Fibroblast of peridontal ligament (primary cell): ENCODE measurements around the gene FAM9B.
"Not testable (repeated sequence)": the region's sequence is repeated elsewhere in the genome, so short reads cannot be mapped to it uniquely, and the experiment has no call there.

Experiments used
- DNase-seq: peaks from one replicate; pipeline ENCODE4 v3.0.0-alpha.2; 2010; ENCODE audit errors: extremely low read depth

FAM9B gene

DNA sequence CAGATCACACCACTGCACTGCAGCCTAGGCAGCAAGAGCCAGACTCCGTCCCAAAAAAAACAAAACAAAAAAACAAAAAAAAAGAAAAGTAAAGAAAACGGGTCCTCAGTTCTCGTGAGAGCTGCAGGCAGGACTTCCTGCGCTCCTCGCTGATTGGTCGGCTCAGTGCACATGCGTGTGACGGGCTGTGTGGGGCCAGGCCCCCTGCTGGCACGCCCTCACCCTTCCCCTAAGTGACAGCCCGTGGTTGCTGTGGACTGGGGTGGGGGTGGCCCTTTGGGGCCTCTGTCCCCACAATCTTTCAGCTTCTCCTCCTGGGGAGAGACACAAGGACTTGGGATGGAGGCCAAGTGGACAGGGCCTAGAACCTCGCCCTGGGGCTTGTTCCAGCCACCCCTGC lies at the start of gene FAM9B:
FAM9B (minus strand) TSS at position 139 of the 400 bp plus-strand sequence. CDS start 1,141 bp downstream, outside the sequence.
- DNase-seq = no peak

DNA sequence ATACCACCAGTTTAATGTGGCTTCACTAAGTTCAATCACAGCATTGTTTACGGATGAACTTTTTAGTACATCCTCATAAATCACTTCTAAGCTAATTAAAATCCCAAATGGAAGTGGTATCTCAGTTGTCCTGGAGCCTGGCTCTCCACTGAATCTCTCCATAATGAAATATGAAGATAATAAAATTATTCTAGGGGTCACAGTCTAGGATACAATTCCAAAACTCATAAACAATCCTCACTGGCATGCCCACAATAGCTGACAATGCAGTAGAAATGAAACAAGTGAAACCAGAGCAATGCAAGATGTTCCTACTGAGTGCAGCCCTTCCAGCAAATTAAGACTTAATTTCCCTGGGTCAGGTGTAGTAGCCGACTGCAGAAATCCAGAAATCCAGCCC lies 47.3 kb upstream of the FAM9B start:
- no peak for DNase-seq

DNA sequence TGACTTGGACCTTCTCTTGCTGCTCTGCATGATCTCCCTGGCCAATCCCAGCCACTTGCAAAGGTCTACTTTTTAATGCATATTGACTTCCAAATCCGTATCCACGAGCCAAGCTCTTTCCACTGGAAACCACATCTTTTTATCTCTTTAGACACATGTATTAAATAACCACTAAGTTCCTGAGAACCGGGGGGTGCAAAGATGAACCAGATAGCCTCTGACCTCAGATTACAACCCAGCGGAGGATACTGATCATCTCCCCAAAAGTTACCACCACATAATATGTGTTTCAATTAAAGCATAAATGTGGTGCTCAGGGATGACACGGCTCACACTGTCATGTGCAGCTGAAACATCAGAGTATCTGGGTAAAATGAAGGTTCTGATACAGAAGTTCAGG lies 40.4 kb upstream of the FAM9B start:
- DNase-seq = no peak

DNA sequence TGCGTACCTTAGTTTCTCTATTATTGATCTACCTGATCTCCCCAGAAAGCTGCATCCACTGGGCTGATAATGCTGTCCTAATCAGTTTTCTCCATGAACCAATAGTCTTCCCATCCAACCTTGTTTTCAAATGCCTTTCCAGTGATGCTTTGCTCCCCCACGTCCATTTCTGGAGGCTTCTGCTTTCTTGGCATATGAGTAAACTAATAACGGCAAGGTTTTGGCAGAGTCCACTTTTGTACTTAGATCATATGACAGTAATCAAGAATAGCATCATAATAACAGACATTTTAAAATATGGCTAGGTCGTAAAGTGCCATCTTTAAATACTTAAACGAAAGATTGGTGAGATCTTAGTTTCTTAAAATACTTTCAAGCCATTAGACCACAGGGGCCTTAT lies 38.4 kb upstream of the FAM9B start:
- DNase-seq = peak; percentile 48

DNA sequence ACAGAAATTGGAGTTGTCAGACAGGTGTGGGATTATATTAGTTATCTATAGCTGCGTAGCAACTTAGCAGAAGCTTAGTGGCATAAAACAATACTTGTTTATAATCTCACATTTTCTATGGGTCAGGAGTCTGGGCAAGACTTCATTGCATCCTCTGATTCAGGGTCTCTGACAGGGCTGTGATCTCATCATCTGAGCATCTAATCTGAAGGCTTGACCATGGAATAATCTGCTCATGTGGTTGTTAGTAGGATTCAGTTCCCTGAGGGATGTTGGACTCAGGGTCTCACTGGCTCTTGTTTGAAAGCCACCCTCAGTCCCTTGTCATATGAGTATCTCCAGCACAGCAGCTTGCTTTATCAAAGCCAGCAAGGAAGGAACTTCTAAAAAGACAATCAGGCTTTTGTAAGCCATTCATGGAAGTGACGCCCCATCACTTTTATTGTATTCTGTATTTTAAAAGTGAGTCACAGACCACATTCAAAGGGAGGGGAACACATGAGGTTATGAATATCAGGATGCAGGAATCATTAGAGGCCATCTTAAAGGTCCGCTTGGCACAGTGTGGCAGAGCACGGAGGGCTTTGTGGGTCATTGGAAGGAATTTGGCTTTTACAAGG lies 37.2 kb upstream of the FAM9B start:
- DNase-seq = peak; percentile 33

DNA sequence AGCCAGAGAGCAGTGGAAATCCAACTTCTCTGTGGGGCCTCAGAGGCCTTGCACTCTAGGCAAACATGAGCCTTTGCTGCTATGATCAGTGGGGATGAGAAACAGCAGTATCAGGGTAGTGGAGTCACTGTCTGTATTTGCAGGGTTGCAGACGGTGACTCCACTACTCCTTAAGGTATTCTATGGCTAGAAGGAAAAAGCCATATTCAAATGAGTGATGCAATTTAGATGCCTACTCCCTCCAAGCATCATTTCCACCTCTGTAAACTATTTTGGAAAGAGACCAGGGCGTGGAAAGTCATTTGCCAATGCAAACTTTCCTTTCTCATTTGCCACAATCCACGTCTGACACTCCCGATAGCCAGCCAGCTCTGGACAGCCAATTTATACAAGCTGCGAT lies 35.6 kb upstream of the FAM9B start:
- no peak for DNase-seq

DNA sequence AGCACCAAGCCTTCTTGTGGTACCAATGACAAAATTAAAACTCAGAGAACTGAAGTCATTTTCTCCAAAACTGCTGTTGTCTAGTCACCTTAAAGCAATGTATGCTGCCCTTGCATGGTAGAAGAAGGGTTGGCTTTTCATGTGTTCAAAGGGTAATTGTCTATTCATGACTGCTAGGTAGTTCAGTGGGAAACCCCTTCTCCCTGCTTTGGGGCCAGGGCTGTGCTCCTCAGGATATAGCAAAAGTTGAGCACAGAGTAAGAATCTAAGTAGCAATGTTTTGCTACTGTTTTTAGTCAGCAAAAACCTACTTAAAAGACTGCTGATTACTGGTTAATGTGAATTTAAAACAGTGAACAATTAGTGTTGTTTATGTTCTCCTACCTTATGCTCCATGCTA lies 30.8 kb upstream of the FAM9B start:
- DNase-seq = no peak

DNA sequence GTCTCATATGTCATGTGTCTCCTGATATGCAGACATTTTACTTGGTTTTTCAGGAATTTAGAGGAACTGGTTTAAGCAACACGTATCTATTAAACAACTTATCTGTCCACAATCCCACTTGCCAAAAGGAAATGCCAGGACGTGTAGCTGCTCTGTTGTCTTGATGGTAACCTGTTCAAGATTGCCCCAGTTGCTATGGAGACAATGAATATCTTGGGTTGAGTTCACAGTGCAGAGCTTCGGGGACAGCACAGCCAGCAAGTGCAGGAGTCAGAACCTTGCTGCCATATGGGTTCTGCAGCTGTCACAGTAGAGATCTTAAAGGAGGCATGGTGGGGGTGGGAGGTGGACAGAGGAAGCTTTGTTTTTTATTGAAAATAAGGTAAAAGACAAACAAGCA lies 28.7 kb upstream of the FAM9B start:
- no peak for DNase-seq

DNA sequence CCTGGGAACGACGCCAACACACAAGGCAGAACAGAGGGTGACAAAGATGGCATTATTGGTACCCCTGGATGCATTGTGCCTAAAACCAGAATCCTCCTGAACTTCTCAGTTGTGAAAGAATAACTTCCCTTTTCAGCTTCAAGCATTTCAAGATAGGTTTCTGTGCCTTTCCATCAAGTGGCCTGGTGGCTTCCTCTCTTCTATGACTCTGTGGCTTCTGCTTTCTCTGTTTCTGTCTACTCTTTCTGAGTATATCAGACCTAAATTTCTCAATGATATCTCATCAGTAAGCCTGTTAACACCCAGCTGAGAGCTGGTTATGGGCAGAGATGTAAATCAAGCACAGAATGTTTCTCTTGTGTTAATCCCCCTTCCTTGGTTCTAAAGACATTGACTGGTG lies 21.4 kb upstream of the FAM9B start:
- no peak for DNase-seq

DNA sequence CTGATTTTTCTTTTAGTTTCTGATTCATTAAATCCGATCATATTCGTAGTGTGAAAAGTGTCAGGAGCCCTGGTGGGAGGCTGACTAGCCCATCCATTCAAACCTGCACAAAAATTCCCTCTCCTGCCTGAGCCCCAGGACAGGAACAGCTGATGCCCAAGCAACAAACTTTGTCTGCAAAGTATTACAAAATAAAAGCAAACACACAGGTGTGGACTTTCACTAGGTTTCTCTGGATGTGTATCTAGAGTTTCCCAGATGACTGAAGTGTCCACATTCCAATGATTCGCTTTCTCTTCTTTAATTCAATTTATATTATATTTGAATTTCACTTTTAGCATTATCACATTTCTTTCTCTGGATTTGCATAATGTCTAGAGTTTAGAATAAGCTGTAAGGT lies 18.2 kb upstream of the FAM9B start:
- DNase-seq = no peak

DNA sequence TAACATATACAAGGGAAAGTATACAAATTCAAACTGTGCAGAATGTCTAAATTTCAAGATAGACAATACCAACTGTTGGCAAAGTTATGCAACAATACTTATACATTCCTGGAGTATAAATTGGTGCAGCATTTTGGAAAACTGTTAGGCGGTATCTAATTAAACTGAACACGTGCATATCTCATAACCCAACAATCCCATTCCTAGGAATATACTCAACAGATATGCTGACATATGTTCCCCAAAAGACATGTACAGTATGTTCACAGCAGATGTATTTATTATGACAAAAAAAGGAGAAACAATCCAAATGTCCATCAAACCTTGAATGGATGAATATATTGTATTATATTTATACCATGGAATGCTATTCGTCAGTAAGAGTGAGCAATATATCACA lies 16.4 kb upstream of the FAM9B start:
- DNase-seq = no peak

DNA sequence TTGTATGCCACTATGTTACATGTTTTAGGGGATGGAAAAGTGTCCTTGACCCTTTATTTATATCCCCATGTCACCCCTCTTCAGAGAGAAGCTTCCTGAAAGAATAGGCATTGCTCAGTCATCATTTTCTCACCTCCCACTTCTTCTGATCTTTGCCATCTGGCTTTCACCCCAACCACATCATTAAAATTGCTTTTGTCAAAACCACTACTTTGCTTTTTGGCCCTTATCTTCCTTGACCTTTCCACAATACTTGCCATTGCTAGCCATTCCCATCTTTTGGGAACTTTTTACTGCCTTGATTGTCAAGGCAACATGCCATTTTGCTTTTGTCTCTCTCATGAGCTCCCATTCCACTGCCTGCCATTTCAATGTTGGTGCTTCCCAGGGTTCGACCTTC lies 14.9 kb upstream of the FAM9B start:
- DNase-seq = no peak

DNA sequence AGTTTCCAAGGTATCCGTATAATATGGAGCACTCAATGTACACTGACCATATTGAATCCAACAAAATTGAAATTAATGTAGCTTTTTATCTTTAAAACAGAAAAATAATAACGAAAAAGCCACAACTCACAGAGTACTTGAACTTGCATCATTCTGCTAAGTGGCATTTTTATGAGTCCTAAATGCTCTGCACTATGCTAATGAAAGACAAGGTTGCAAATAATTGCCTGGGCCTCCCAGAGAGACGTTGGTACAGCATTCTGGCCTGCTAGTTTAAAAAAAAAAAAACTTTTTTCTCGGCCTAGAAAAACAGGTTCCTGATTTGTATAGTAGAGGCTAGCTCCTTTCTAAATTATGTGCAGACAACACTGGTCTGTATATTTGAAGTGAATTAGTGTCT lies 4.3 kb upstream of the FAM9B start:
- DNase-seq = no peak

DNA sequence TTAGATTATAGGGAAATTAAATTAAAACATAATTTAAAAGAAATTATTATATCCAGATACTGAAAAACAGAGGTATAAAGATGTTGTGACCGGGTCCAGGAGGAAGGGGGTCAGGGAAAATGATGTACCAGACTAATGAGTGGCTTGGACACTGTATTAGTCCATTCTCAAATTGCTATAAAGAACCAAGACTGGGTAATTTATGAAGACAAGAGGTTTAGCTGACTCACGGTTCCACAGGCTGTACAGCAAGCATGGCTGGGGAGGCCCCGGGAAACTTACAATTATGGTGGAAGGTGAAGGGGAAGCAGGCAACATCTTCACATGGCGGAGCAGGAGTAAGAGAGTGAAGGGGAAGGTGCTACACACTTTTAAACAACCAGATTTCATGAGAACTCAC lies 3.4 kb upstream of the FAM9B start:
- DNase-seq = no peak

DNA sequence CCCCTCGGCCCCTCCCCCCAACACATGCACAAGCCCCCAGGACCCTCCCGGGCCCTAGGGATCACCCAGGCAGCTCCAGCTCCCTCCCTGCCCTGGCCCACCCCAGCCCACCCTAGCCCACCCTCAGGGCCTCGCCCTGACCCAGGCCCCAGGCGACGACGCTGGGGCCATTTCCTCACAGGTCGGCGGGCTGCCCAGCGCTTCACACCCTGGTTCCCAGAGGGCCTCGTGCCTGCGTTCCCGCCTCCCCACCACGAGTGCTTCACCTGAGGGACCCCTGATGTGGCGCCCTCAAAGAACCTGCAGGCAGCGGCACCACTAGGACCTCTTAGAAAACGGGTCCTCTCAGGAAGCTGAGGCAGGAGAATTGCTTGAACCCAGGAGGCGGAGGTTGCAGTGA lies 341 bp downstream of the FAM9B start:
- no peak for DNase-seq

DNA sequence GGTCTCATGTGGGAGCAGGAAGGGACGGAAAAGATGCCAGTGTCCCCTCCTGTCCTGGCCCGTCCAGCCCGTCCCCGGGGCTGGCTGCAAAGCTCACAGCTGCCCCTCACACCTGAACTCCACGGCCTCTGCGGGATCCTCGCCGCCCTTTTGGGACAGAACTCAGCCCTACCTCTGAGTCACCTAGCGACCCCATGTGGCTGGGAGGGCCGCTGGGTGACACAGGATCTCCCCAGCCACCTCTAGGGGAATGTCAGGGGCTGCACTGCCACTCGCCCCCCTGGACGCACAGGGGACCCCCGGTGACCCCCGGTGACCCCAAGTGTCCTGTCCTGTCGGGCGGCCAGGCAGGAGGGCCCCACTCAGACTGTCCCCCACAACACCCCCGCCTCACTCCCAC lies 748 bp downstream of the FAM9B start:
- DNase-seq = no peak

DNA sequence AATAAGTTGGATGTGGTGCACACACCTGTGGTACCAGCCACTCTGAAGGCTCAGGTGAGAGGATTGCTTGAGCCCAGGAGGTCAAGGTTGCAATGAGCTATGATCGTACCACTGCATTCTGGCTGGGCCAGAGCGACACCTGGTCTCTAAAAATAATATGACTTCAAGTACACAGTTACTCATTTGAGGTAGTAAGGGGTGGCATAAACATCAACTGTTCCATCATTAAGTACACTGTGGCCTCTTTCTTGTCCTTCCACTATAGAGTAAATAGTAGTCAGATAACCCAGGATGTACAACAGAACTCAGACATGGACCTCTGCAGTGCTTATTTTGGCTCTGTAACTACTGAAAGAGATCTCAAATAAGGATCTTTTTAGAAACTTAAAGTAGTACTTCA lies 10.6 kb downstream of the FAM9B start:
- DNase-seq = no peak

DNA sequence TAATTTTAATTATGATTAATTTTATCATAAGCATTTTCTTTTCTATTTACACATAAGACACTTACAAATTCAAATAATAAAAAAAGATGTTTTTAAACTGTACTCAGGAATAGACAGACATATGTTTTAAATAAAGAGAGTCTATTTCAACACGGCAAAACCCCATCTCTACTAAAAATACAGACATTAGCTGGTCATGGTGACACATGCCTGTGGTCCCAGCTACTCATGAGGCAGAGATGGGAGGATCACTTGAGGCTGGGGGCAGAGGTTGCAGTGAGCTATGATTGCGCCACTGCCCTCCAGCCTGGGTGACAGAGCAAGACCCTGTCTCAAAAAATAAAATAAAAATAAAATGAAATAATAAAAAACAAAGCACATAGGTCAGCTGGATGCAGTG lies 14.8 kb downstream of the FAM9B start:
- peak; percentile 71 for DNase-seq

DNA sequence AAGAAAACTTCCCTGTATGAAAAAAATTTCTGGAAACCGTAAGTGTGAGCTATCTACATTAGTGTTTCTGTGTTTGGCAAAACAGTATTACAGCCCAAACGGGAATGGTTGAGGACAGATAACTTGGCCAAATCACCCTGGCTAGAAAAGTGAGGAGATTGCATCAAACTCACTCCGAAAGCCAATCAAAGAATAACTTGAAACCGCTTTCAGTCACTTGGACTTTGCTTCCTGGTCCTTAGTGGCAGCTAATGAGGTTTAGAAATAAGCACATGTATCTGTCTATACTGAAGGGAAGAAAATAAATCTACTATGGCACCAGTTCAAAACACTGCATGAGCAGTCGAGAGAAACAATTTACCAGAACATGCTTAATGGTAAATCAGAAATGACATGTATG lies 15.6 kb downstream of the FAM9B start:
- DNase-seq = not testable (repeated sequence)

DNA sequence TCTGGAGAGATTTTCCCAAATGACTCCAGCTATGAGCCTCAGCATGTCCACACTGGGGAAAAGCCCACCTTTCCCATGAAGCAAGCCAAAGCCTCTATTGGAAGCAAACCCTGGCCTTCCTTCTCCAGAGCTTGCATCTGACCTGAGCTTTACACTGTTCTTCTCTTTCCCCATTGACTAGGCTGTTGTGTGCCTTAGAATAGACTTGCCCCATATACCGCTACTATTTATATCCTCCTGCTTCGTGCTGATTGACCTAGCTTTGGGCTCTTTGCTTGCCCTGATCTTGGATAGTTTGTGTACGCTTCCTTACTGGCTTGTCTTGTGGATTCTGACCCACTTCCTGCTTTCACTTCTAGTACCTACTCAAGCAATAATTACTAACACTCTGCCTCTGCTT lies 30.9 kb downstream of the FAM9B start:
- no peak for DNase-seq

DNA sequence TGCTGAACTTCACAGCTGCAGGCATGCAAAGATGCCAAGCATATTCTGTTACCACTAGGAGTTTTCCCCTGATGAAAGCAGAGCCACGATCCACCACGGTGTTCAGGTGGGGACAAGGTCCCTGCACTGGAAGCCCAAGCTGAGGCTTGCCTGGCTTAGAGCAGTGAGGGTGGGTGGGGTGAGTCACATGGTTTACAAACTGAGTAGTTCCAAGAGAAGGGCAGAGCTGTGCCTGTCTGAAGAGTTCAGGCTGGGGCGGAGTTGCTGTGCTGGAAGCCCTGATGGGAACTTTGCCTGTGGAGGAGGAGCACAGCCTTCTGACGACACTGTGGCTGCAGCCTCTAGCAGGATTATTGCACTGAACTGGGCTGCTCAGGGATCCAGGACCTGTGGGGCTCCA lies 45.5 kb downstream of the FAM9B start:
- peak; percentile 73 for DNase-seq

DNA sequence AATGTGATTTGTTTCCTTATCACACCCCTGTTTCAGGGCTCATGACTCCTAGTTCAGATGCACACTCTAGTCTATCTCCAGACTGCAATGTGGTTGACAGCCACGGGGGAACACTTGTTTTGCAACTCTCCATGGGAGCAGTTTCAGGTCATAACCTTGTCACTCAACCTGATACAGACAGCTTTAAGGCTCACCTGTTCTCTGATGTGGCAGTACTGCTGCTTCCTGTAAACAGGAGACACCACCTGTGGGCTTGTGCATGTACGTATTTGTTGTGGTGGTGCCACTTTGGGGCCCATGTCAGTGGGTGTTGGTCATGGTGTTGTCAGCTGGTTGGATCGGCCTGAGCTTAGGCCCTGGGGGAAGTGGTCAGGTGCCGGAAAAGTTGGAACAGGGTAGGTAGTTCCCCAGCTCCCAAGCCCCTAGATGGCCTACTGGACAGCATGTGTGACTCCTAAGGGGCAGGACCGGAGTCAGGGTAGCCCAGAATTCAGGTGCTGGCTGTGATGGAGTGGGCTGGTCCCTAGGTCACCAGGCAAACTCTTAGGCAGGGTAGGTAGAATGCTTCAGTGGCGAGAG lies 46.2 kb downstream of the FAM9B start:
- no peak for DNase-seq

DNA sequence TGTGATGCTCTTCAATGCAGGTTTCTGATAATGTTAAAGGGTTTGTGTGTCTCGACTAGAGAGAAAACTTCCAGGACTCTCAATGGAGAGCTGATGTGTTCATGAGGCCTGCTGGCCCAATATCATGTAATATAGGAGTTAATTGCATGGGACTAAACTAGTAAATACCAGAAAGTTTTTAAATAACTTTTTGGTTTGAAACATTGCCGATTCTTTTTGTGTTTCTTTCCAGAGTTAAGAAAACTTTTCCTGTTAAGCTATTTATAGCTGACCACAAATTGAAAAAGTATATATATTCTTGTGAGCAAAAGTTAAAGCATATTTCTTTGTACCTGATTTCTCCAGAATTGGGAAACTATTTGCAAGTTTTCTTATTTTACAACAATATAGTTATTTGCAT lies 49.7 kb downstream of the FAM9B start:
- peak; percentile 70 for DNase-seq

DNA sequence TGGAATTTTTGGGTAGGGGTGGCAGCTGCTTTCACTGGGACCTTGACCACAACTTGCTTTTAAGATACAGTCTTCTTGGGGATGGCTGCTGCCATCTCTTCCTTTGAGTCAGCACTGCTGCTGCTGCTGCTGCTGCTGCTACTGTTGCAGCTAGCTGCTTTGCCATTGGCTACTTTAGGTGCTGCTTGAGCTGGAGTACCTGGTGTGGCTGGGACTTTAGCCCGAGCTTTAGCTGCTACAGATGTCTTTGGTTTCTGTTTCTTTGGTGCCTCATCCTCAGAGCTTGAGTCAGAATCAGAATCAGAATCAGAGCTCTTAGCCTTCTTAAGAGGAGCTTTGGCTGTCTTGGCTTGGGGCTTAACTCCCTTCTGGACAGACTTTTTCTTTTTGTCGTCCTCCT lies 52.2 kb downstream of the FAM9B start:
- peak; percentile 9 for DNase-seq
